NCI-H226 (cell line): ENCODE data around the gene PTPRG.

ENCODE experiments used
- DNase-seq: peaks from one replicate; pipeline ENCODE4 v3.0.0-alpha.2; 2015

PTPRG gene

DNA sequence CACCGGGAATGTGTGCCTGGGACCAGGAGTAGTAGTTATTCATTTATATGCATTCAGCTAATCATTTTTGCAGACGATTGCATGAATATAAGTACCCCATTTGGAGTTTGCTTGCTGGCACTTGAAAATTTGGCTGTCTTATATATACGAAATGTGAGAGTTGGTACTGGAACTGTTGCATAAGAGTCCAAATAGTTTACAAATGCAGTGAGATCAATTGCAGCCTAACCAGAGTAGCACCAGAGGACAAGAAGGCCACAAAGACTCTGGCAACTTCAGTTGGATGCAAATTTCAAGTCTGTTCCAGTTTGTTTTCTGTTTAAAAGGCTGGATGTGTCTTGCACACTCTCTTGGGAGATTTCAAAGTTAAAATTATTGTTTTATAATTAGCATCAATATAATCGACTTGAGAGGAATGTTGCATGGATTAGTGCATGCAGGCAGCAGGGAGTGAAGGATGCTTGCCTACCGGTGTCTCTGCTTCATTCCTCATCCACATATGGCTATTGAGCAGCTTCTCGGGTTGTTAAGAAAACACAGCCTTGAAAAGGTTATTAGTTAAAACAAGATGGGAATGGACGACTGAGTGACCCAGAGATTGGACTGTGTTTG lies 213.0 kb downstream of the PTPRG start:
- no peak for DNase-seq

DNA sequence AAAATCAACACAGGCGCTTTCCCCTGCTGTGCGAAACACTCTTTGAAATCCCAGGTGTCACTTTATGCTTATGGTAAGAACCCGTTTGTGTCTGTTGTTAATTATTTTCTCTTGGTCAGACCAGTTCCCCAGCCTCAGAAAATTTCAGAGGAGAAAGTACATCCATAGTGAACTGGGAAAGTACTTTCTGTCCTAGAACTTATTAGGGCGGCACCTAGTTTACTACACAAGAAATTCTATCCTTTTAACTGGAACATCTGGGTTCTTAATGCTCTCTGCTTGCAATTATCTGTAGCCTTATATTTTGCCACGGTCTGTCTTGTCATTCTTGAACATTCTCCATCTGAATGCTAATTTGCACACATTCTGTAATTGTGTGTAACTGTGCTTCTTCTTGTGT lies 215.0 kb downstream of the PTPRG start:
- DNase-seq = no peak

DNA sequence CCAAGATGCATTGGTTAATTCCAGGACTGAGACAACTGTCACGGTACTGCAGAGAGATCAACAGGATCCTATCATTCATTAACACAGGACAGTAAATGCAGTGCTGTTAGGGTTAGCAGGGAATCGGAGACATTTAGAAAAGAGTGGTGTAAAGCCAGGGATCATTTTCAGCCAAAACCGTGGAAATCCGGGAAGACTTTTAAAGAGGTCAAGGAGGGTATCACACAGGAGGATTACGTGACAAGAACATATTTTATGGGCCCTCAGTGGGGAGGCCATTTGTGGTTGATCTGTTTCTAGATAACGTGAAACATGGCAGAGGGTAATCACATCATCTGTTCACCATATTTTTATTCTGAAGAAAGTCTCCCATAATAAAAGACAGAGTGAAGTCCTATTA lies 216.1 kb downstream of the PTPRG start:
- no peak for DNase-seq

DNA sequence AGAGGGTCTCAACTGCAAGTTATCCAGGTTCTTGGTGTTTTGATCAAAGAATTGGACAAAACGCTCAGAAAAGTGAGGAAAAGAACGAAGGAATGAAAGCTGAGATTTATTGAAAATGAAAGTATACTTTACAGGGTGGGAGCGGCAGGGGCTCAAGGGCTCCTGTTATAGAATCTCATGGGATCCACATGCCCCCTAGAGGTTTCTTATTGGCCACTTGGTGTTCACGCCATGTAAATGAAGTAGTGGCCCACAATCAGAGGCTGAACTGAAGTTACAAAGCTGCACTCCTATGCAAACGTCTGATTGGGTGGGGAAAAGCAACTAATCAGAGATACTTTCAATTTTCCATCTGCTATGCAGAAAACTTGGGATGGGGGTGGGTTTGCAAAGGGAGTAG lies 216.7 kb downstream of the PTPRG start:
- DNase-seq = no peak

DNA sequence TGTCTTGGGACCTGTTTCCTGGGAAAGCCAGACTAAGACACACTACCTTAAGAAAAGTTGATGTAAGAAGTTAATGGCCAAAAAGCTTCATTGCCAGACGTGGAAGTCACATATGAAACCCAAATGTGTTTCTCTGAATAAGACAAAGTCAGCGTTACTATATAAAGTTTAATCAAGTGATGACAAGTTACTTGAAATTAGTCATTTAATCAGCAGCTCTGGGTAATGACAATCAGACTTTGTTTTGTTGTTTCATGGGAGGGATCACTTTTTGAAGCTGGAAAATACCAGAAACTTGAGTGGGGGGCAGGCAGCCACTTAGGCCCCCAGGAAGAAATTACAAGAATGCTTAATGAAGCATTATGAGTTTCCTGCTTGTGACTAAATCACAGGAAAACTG lies 218.6 kb downstream of the PTPRG start:
- no peak for DNase-seq

DNA sequence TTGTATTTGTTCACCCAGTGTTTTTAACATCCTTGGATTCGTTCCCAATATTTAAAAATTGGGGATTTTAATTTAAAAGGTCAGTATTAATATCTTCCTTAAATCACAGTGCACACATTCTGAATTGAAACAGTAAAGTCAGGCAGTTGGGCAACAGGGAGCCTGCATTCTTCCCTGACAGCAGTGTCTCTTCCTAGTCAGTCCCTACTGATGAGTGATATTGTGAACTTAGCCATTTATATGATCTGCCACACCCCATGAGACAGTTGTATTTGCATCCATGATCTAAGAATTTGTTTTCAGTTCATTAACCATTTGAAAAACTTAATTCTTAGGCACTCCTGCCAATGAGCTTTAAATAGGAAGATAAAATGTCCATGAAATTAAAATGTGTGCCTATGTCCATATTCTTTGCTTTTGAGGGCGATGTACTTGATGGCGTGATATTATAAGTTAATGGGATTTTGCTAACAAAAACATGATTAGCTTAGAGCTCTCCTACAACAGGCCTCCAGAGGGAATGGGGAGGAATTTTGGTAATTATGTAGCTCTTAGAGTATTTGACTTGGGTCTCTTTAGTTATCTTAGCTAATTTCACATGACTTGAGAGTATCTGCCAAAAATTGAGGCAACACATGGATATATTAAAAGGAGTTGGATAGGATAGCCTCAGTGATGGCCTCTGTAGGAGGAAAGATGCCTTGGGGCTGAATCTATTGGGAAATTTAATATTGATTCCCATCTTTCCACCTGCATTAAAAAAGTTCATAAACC lies 219.3 kb downstream of the PTPRG start:
- no peak for DNase-seq

DNA sequence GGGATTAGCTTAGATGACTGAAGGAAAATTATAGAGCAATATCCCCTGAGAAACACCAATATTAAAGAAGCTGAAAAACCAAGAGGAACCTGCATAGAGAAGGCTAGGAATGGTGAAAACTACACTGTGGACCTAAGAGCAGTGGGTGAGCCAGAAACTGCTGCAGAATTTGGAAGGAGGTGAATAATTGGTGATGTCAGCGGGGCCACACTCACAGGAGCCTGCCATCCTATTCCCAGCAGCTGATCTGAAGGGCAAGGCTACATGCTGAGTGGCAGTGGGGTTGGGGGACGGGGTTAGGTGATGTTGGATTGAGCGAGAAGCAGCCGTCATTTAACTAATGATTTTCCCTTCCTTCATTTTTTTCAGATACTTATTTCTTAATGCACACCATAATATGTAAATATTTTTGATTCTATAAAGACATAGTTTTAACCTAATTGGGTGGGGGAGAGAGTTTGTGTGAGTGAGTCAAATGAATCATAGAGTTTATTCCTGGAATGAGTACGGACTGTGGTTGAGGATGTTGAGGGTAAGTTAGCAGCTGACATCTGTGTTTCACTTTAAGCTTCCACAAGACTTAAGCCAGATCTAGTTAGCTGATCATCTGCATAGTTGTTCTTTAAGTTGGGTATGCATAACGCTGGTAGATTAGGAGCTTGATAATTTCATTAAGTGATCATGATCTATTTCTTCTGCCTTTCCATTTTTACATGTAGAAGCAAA lies 222.8 kb downstream of the PTPRG start:
- no peak for DNase-seq

DNA sequence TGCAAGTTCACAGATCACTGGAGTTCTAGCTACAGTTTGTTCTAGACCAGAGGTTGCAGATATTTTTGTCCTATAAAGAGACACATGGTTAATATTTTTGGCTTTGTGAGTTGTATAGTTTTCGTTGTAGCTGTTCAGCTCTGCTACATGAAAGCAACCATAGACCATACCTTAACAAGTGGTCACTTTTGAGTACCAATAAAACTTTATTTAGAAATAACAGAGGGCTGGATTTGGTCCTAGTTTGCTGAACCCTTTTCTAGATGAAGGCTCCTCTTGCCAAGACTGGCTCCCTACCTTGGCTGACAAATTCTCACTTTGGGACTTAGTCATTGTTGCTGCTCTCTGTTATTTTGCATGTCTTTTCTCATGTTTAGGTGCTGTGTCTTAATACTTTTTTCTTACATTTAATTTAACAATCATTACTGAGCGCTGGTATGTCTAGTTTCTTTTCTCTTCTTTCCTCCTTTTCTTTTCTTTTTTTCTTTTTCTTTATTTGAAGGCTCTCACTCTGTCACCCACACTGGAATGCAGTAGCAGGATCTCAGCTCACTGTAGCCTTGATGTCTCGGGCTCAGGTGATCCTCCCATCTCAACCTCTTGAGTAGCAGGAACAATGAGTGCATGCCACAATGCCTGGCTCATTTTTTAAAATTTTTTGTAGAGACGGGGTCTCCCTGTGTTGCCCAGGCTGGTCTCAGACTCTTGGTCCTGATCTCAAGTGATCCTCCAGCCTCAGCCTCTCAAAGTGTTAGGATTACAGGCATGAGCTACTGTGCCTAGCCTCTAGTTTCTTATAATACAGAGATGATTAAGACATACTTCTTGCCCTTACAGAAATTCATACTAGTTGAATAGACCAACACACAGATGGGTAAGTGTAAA lies 227.5 kb downstream of the PTPRG start:
- no peak for DNase-seq

DNA sequence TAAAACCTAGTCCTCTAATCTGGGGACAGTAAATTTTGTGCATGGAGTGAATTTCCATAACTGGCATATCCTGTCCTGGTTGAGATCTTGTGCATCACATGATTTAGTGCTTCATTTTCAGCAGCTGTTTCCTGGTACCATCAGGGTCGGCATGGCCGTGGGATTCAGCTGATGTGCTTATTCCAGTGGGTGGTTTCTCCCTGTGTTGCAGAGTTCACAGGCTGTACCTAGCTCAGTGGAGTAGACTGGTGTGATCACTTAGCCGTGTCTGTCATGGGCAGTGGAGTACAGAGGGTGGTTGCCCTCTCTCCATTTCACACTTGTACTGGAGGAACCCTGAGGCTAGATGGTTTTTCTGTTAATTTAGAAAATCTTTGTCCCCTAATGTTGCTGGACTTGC lies 228.5 kb downstream of the PTPRG start:
- DNase-seq = no peak

DNA sequence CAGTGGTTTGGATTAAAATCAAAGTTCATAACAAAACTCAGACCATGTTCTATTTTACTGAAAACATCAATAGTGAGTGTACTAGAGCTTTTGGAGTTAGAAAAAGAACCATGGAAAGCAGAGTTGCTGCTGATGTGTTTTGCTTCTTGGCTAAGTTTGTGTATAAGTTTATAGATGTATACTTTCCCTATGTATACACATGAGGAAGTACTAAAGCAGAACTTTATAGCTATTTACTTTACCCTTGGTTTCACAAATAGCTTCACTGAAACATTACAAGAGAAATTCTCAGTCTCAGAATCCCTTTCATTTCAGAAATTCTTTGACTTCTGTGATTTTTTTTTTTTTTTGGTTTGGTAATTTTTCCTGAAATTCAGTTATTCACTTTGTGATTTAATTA lies 229.0 kb downstream of the PTPRG start:
- DNase-seq = no peak

DNA sequence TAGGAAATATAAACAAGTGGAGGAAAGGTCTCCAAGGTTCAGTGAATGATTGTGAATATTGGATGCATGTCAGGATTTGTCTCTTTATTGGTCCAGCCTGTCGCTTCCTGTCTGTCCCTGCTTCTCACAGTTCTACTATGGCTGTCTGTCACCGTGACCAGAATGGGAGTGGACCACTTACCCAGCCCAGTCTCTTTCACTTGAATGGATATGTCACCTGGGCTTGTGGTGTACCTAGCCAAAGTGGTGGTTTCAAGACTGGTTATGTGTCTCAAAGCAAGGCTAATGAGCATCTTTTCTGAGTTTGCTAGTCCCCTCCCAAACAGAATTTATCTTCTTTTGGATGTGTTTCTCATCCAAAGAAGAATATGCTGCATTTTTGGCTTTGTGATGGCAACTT lies 231.7 kb downstream of the PTPRG start:
- DNase-seq = no peak

DNA sequence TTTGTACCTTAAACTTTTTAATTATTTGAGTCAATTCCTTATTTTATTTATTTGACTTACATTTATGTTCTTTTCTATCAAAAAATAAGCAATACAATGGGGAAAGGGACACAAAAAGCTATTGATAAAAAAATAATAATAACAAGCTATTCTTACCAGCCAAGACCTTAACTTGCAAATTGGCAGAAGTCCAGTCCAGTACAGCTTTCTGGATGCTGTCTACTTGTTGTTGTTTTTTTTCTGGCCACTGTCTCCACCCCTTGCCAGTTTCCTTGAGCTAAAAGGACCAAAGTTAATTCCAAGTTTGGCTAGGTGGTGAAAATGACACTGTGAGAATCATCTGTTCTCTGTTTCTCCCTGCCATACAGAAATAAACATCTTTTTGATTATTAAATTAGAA lies 232.2 kb downstream of the PTPRG start:
- no peak for DNase-seq

DNA sequence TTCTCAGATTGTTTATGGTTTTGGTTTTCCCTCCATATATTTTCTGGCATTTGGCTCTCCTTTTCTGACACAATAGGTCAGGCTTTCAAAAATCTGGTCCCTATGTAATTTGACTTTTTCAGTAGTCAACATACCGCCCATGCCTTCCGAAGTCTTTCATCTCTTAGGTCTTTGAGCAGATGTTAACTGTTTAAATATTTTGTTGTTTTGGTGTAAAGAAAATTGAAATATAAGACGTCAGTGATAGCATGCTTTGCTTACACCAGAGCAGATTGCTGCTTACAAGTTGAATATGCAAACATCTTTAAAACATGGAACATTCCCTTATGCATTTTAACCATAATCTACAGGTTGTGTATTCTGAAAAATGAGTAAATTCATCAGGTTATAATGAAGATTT lies 233.0 kb downstream of the PTPRG start:
- no peak for DNase-seq

DNA sequence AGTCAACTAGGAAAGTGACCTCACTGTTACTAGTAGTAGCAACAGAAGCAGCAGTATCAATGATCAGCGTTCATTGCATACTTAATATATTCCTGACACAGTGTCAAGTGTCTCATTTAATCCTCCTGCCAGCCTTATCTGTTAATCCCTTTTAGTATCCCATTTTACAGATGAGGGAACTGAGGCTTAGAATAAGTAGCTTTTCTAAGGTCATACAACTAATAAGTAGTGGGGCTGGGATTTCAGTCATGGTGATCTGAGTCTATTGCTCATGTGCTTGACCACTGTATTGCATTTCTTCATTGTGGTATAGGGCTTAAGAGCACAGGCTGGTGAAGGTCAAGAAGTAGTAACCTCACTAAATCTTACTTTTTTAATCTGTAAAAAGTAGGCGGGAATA lies 233.6 kb downstream of the PTPRG start:
- no peak for DNase-seq

DNA sequence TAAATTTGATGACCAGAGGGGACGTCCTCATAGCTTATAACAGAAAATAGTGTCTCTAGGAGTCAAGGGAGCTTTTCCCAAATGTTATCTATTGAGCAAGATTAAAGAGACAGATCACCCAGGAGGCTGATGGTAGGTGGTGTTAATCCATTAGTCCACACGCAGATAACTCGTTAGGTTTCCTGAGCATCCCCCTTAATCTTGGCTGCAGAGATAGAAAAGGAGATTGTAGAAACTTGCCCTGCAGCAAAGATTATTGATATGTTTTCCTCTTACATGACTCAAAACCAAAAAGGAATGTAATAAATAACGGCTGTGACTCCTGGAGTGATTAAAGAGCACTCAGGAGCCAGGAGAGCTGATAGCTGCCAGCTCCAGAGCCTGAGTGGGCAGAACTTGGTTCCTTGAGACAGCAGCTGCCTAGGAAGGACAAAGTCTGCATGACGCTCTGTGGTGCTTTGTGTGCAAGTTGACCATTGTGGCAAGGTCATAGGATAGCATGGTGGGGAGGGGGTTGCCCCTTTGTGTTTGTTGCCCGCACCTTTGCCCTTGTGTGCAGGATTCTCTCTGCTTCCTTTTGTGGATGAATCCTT lies 234.8 kb downstream of the PTPRG start:
- DNase-seq = no peak

DNA sequence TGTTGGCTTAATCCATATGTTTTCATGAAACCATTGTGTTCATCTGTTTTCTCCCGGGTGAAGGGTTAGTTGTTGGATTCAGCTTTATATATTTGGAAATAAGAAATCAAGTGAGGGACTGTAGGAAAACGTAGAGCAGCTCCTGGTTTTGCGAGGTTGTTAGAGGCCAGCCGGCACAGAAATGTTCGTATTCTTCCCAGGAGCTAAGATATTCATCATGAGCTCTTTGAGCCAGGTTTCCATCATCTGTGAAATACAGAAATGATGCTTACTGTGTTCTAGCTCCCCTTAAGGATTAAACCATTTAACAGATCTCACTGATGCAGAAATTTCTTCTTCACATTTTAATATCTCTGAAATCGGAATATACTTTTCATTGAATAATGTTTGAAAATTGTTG lies 235.5 kb downstream of the PTPRG start:
- no peak for DNase-seq

DNA sequence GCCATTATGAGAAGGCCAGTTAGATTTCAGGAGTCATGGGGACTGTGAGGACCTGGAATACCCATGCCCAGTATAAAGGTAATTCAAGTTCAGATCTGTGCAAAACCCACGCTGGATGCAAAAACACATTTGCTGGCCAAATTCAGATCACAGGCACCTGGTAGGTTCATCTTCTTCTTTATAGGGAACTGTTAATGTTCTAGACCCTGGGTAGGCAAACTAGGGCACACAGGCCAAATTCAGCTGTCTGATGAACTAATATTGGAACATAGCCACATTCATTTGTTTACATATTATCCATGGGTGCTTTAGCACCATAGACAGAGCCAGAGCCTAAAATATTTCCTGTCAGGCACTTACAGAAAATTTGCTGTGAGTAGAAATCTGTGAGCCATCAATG lies 241.4 kb downstream of the PTPRG start:
- no peak for DNase-seq

DNA sequence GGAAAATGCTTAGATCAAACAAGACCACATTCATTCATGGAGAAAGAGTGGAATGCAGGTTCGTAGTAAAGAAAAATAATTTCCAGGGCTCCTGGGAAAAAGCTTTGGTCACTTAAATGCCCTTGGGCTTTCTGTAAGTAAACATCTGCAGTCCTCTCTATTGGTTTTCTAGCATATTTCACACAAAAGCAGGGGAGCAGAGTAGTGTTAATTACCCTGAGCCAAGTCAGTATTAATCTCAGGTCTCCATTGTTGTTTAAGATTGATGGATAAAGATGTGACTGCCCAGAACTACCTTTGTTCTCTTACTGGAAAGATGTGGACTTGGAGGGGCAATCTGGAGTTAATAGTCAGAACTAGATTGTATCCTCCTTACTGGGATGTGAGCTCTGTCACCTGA lies 242.6 kb downstream of the PTPRG start:
- no peak for DNase-seq

DNA sequence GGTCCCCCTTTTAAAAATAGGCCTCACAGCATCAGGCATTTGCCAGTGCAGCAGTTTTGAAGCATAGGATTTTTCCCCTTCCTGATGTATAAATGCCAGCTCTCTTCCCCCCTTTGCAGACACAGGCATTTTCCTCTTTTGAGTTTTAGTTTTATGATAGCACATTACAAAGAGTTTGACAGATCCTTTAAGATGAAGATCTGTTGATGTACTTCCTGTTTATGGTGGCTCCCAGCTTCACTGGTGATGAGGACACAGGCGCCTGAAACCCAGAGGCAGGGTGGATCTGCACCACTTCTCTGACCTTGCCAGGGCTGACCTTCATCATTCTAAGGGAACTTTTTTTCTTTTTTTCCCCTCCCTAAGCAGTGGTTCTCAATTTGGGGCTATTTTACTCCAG lies 243.4 kb downstream of the PTPRG start:
- DNase-seq = no peak

DNA sequence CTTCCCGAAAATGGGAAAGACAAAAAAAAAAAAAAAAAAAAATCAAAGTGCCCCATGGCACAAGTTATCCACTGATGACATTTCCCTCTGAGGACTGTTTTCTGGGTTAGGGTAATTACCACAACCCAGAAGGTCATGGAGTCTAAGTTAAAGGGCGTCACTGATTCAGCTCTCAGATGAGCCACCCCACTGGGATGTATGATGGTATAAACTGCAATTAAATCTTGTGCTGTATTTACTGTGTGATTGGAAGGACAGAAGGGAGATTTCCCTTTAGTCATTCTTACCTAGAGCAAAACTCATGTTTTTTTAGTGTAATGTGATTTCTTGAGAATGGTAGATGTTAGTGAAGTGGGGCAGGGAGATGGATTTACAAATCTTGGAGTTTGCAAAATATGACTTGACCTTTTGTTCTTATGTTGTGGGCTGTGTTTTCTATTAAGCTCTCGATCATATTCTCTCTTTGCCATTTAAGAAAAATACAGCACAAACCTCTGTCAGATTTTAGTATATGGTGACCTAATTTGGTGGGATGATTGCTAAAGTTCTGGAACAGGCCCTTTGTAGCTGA lies 244.2 kb downstream of the PTPRG start:
- DNase-seq = no peak

DNA sequence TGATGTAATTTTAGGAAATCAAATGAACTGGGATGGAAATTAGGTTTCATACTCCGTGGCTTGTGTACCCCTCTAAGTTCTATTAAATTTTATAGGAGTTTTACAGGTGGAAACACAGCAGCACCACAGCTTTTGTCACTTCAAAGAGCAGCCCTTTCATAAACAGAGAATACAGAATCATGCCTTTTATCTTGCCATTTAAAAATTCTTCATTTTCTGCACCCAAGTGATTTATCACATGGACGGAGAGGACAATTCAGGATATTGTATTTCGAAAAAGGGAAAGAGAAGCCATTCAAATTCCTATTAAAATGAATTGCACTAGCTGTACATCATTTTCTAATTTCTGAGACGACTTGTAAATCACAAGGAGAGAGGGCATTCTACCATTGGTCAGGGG lies 245.4 kb downstream of the PTPRG start:
- no peak for DNase-seq

DNA sequence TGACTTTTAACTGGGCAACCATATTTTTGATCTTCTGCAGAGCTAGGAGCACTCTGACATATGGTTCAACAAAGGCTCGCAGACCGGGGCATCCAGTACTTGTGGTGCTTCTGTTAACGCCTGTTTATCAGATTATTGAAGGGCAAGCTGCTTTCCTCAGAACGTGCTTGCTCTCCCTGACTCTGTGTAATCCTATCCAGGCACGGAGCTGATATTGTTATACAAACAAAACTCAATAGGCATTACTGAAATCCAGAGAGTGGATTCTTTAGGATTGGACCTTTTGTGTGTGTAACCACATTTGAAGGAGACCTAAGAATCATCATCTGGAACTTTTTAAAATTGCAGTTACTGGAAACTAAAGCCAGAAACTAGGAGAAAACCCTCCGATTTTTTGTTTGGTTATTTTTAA lies 246.5 kb downstream of the PTPRG start:
- DNase-seq = no peak

DNA sequence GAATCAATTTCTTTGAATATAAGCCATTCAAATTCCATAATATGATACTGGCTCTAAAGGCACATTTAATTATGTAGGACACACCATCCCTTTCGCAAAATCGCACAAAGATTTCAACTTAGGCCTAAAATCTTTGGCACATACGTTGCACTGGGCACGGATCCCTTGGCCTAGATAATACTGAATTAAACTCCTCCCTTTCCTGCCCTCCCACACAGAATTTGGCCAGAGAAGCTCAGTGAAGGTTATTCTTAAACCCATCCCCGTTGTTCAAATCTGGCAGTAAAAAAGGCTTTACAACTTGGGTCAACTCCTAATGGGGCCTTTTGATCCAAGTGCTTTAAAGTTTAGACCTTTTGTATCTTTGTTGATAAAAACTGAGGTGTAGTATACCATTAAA lies 247.2 kb downstream of the PTPRG start:
- DNase-seq = no peak
